ENCODE measurements around the gene DCAF5.
A peak's percentile ranks its signal among the peaks of the same experiment; 100 is the strongest.

Gene DCAF5

DNA sequence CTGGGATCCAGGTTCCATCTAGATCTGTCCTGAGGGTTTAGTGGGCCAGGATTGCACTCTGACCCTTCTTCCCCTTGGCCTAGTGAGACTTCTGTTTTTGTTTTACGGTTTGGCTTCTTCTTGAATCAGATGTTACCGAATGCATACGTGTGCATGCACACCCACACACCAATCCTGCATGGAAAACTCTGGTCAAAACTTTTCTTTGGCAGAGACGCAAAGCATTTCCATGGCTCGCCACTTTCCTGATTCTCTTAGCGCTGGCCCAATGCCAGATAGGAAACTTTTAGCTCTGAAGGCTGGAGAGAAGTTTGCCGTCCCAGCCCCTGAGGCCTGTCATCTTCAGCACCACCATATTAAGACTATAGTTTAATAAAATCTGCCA is 106.5 kb downstream of the DCAF5 start:
- Histone ChIP-seq H3K4me2 (peak overlapping the region in 5 of 11 experiments; percentile 26 to 97 (median 90); a peak in 8 of 22 replicates), H3K36me3 (peaks cover 0 to 18% (median 3%) of the 10 kb centered on the region in 11 experiments; a peak in 5 of 22 replicates), H3K4me1 (peaks cover 0 to 80% (median 36%) of the 10 kb centered on the region in 10 experiments; a peak in 15 of 20 replicates), H3K27ac (peak overlapping the region in 1 of 11 experiments; percentile 10; a peak in 1 of 22 replicates), H3K9ac (no peak overlapping the region), H3K9me3 (replicated peaks in 1 of 11) (no peaks in the 10 kb centered on the region), H4K20me1 (peaks cover 0 to 7% (median 0%) of the 10 kb centered on the region in 11 experiments; a peak in 2 of 22 replicates), H3K27me3 (no peaks in the 10 kb centered on the region), H3K4me3 (no peak overlapping the region)
- TF ChIP-seq Cebpa-rat (IDR thresholded peaks at IDR 0.05) = no peak

- Histone ChIP-seq H3K9ac (no peak overlapping the region), H3K4me2 (peak overlapping the region in 5 of 11 experiments; percentile 26 to 97 (median 90); a peak in 9 of 22 replicates), H4K20me1 (peaks cover 0 to 2% (median 0%) of the 10 kb centered on the region in 11 experiments; a peak in 2 of 22 replicates), H3K9me3 (replicated peaks in 1 of 11) (no peaks in the 10 kb centered on the region), H3K4me1 (peaks cover 0 to 80% (median 39%) of the 10 kb centered on the region in 10 experiments; a peak in 15 of 20 replicates), H3K4me3 (no peak overlapping the region), H3K27me3 (no peaks in the 10 kb centered on the region), H3K36me3 (peaks cover 0 to 14% (median 0%) of the 10 kb centered on the region in 11 experiments; a peak in 5 of 22 replicates), H3K27ac (peak overlapping the region in 1 of 11 experiments; percentile 10; a peak in 1 of 22 replicates)
- no peak for TF ChIP-seq Cebpa-rat (IDR thresholded peaks at IDR 0.05)
Observed at GRCh38 chr14:69045857-69046475, 107.0 kb downstream of the DCAF5 start.

GRCh38 chr14:69044965-69045555 is 107.9 kb downstream of the DCAF5 start:
- no peaks in the 10 kb centered on the region for H3K9me3 ChIP-seq (replicated peaks in 1 of 11)
- H3K4me3 ChIP-seq = no peak overlapping the region
- H3K27ac ChIP-seq = peak overlapping the region in 6 of 11 experiments; percentile 75 to 92 (median 88); a peak in 5 of 22 replicates
- no peaks in the 10 kb centered on the region; a peak in 1 of 22 replicates for H4K20me1 ChIP-seq
- no peak for TF ChIP-seq Cebpa-rat (IDR thresholded peaks at IDR 0.05)
- H3K4me2 ChIP-seq = peak overlapping the region in 5 of 11 experiments; percentile 87 to 97 (median 90); a peak in 10 of 22 replicates
- peaks cover 0 to 80% (median 42%) of the 10 kb centered on the region in 10 experiments; a peak in 15 of 20 replicates for H3K4me1 ChIP-seq
- peaks cover 0 to 6% (median 0%) of the 10 kb centered on the region in 11 experiments; a peak in 4 of 22 replicates for H3K36me3 ChIP-seq
- no peak overlapping the region for H3K9ac ChIP-seq
- H3K27me3 ChIP-seq = no peaks in the 10 kb centered on the region

DNA sequence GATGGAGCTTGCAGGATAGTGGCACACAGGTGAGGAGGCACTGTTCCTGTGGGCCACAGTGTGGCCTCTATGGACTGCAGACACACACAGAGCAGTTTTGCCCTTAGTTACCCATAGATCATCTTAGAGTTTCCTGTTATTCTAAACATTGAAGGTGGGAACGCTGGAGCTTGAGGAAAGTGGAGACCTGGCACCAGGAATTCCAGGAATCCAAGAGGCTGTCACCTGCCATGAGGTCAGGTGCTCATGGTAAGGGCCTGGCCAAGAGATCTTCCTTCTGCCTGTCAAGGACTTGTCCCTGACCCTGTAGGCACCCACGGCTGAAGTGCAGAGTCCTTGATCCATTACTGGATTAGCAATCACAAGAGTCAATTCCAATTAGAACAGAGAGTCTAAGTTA is 108.6 kb downstream of the DCAF5 start:
- Histone ChIP-seq H3K9me3 (replicated peaks in 1 of 11) (no peaks in the 10 kb centered on the region), H3K27ac (peak overlapping the region in 7 of 11 experiments; percentile 67 to 92 (median 87); a peak in 12 of 22 replicates), H3K27me3 (no peaks in the 10 kb centered on the region), H4K20me1 (no peaks in the 10 kb centered on the region), H3K36me3 (peaks cover 0 to under 1% (median 0%) of the 10 kb centered on the region in 11 experiments; a peak in 1 of 22 replicates), H3K9ac (peak overlapping the region in 5 of 11 experiments; percentile 56 to 71 (median 67); a peak in 6 of 22 replicates), H3K4me2 (peak overlapping the region in 7 of 11 experiments; percentile 60 to 97 (median 89); a peak in 13 of 22 replicates), H3K4me1 (peaks cover 0 to 80% (median 45%) of the 10 kb centered on the region in 10 experiments; a peak in 15 of 20 replicates), H3K4me3 (peak overlapping the region in 3 of 10 experiments; percentile 20 to 50 (median 24); a peak in 4 of 20 replicates)
- no peak for TF ChIP-seq Cebpa-rat (IDR thresholded peaks at IDR 0.05)

GRCh38 chr14:69043596-69044260 is 109.2 kb downstream of the DCAF5 start:
- Histone ChIP-seq H3K36me3 (no peaks in the 10 kb centered on the region), H3K9ac (peak overlapping the region in 6 of 11 experiments; percentile 56 to 74 (median 68); a peak in 12 of 22 replicates)

DNA sequence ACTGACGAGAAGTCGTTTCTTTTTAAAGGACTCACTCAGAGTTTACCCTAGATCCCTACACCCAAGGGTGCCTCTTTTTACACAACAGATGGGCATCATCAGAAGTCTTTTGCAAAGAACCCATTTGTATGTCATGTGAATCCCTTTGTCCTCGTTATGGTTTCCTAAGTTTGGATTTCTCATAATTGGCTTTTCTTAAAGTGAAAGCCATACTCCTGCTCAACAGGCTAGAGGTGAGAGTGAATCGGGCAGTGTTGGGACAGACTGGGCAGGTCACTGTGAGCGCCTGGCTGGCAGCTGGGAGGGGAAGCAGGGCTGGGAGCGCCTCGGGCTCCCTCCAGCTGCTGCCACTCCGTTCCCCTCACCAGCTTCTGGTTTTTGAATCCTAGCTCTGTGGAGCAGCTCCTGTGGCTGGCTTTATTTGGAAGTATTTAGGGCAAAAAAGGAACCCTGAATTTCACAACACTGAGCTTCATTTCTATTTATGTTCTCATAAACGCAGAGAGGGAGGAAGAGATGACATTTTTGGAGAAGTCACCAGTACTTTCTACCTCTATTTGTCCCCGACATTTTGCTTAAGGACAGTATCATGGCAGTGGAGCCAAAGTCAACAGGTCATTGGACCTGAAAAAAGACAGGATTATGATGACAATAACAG is 110.0 kb downstream of the DCAF5 start:
- no peaks in the 10 kb centered on the region for H3K9me3 ChIP-seq (replicated peaks in 1 of 11)
- H3K27ac ChIP-seq = peak overlapping the region in 8 of 11 experiments; percentile 15 to 92 (median 86); a peak in 14 of 22 replicates
- H3K9ac ChIP-seq = peak overlapping the region in 6 of 11 experiments; percentile 56 to 74 (median 68); a peak in 12 of 22 replicates
- peak overlapping the region in 9 of 11 experiments; percentile 4 to 97 (median 87); a peak in 17 of 22 replicates for H3K4me2 ChIP-seq
- no peaks in the 10 kb centered on the region for H3K27me3 ChIP-seq
- no peaks in the 10 kb centered on the region for H4K20me1 ChIP-seq
- H3K4me1 ChIP-seq = peaks cover 0 to 92% (median 53%) of the 10 kb centered on the region in 10 experiments; a peak in 15 of 20 replicates
- H3K4me3 ChIP-seq = peak overlapping the region in 5 of 10 experiments; percentile 9 to 50 (median 20); a peak in 4 of 20 replicates
- H3K36me3 ChIP-seq = no peaks in the 10 kb centered on the region
- peak in 4 of 11 experiments; percentile 53 to 70 (median 60); a peak in 6 of 22 replicates for TF ChIP-seq Cebpa-rat (IDR thresholded peaks at IDR 0.05)

More at GRCh38 chr14:69043596-69044260, 109.2 kb downstream of the DCAF5 start:
- H3K4me3 ChIP-seq = peak overlapping the region in 5 of 10 experiments; percentile 12 to 50 (median 24); a peak in 8 of 20 replicates
- no peak for TF ChIP-seq Cebpa-rat (IDR thresholded peaks at IDR 0.05)
- H3K4me2 ChIP-seq = peak overlapping the region in 9 of 11 experiments; percentile 4 to 97 (median 87); a peak in 17 of 22 replicates
- H3K27me3 ChIP-seq = no peaks in the 10 kb centered on the region
- no peaks in the 10 kb centered on the region for H3K9me3 ChIP-seq (replicated peaks in 1 of 11)
- H4K20me1 ChIP-seq = no peaks in the 10 kb centered on the region
- peaks cover 0 to 84% (median 50%) of the 10 kb centered on the region in 10 experiments; a peak in 15 of 20 replicates for H3K4me1 ChIP-seq
- peak overlapping the region in 8 of 11 experiments; percentile 15 to 92 (median 86); a peak in 14 of 22 replicates for H3K27ac ChIP-seq

GRCh38 chr14:69042299-69042698 is 110.6 kb downstream of the DCAF5 start:
- Histone ChIP-seq H4K20me1 (no peaks in the 10 kb centered on the region), H3K9ac (peak overlapping the region in 6 of 11 experiments; percentile 48 to 71 (median 65); a peak in 10 of 22 replicates), H3K4me3 (peak overlapping the region in 3 of 10 experiments; percentile 20 to 50 (median 34); a peak in 1 of 20 replicates), H3K27me3 (no peaks in the 10 kb centered on the region), H3K36me3 (no peaks in the 10 kb centered on the region), H3K27ac (peak overlapping the region in 6 of 11 experiments; percentile 75 to 92 (median 88); a peak in 11 of 22 replicates), H3K9me3 (replicated peaks in 1 of 11) (no peaks in the 10 kb centered on the region), H3K4me1 (peaks cover 0 to 98% (median 53%) of the 10 kb centered on the region in 10 experiments; a peak in 15 of 20 replicates), H3K4me2 (peak overlapping the region in 7 of 11 experiments; percentile 60 to 97 (median 89); a peak in 13 of 22 replicates)
- no peak for TF ChIP-seq Cebpa-rat (IDR thresholded peaks at IDR 0.05)

Measured in BLaER1 treated with 17β-estradiol and CSF1 and Interleukin-3, amounts not matched to agents 10 nM and 100 nM (cell line).